ENCODE measurements around the gene QPCT. TPM values are rescaled to one million over a fixed set of nuclear protein-coding genes. Genes with fewer than 3 reads are reported as not detected.
"Not testable (repeated sequence)": the region's sequence is repeated elsewhere in the genome, so short reads cannot be mapped to it uniquely, and the experiment has no call there.

The QPCT gene
- total RNA-seq: 1 to 10 TPM; 1.7 to 7.3 (median 2.3) TPM
- 3.1 TPM for polyA plus RNA-seq
- long read RNA-seq, donor 1, partial matches to known transcripts: 0 of 3 reads
- long read RNA-seq, donor 1, other reads (novel, unspliced or antisense): 0 of 3 reads
- long read RNA-seq, donor 2, transcript QPCT-201 (7 exons, 1,739 nt): major isoform, 5 of 5 reads
- long read RNA-seq, donor 2, partial matches to known transcripts: 0 of 5 reads
- long read RNA-seq, donor 2, other reads (novel, unspliced or antisense): 0 of 5 reads
- long read RNA-seq, donor 3, transcript QPCT-201 (7 exons, 1,739 nt): major isoform, 32 of 33 reads
- long read RNA-seq, donor 3, partial matches to known transcripts: 1 of 33 reads
- long read RNA-seq, donor 3, other reads (novel, unspliced or antisense): 0 of 33 reads
- long read RNA-seq, donor 4, partial matches to known transcripts: 0 of 3 reads
- long read RNA-seq, donor 4, other reads (novel, unspliced or antisense): 0 of 3 reads

GRCh38 chr2:37344453-37345361, at the start of gene QPCT:
QPCT (plus strand) TSS chr2:37344630; CDS start chr2:37344732, 102 bp downstream.
- intact Hi-C loops (cut with DNase I): no loop called here
- DNase-seq: peak; percentile 49 to 78 (median 76)

GRCh38 chr2:37294858-37295257, 49.6 kb upstream of the QPCT start:
- ATAC-seq: not testable (repeated sequence)
- WGBS: 96% methylated on average over 2 of the region's 2 CpGs

More at GRCh38 chr2:37344453-37345361, at the start of gene QPCT:
- Histone ChIP-seq H3K4me3 (ENCODE audit: low read length) (peak within 1 kb of the TSS; percentile 50), H3K27ac (ENCODE audit: low read length) (peak within 1 kb of the TSS; percentile 12), H3K27me3 (ENCODE audit: control insufficient read depth, insufficient read depth) (no peaks in the 10 kb centered on the region), H3K4me1 (ENCODE audit: control insufficient read depth, insufficient read depth, low read length) (no peaks in the 10 kb centered on the region), H3K9me3 (ENCODE audit: control insufficient read depth, low read length) (no peaks in the 10 kb centered on the region)
- peak; percentile 82 for ATAC-seq
- WGBS: 2% methylated on average over 73 of the region's 73 CpGs

GRCh38 chr2:37295469-37296073, 48.9 kb upstream of the QPCT start:
- Histone ChIP-seq H3K27ac (ENCODE audit: low read length) (no peak overlapping the region), H3K9me3 (ENCODE audit: control insufficient read depth, low read length) (no peaks in the 10 kb centered on the region), H3K4me3 (ENCODE audit: low read length) (no peak overlapping the region)

More at GRCh38 chr2:37294858-37295257, 49.6 kb upstream of the QPCT start:
- H3K9me3 ChIP-seq (ENCODE audit: control insufficient read depth, low read length); H3K27me3 ChIP-seq (ENCODE audit: control insufficient read depth, insufficient read depth); intact Hi-C loops (cut with DNase I); H3K4me3 ChIP-seq (ENCODE audit: low read length); DNase-seq; H3K4me1 ChIP-seq (ENCODE audit: control insufficient read depth, insufficient read depth, low read length); H3K27ac ChIP-seq (ENCODE audit: low read length): not testable (repeated sequence)

GRCh38 chr2:37297632-37298031, 46.8 kb upstream of the QPCT start:
- no peak for DNase-seq
- H3K4me1 ChIP-seq (ENCODE audit: control insufficient read depth, insufficient read depth, low read length): peaks cover 1% of the 10 kb centered on the region
- ATAC-seq: no peak
- no peak overlapping the region for H3K27ac ChIP-seq (ENCODE audit: low read length)
- intact Hi-C loops (cut with DNase I): no loop called here
- no peak overlapping the region for H3K4me3 ChIP-seq (ENCODE audit: low read length)
- H3K9me3 ChIP-seq (ENCODE audit: control insufficient read depth, low read length): no peaks in the 10 kb centered on the region
- H3K27me3 ChIP-seq (ENCODE audit: control insufficient read depth, insufficient read depth): no peaks in the 10 kb centered on the region

More at GRCh38 chr2:37295469-37296073, 48.9 kb upstream of the QPCT start:
- no peak for ATAC-seq
- WGBS: 79% methylated on average over 1 of the region's 1 CpG
- intact Hi-C loops (cut with DNase I): no loop called here
- DNase-seq: no peak
- Histone ChIP-seq H3K4me1 (ENCODE audit: control insufficient read depth, insufficient read depth, low read length) (peaks cover 1% of the 10 kb centered on the region), H3K27me3 (ENCODE audit: control insufficient read depth, insufficient read depth) (no peaks in the 10 kb centered on the region)

- Histone ChIP-seq H3K27ac (ENCODE audit: low read length) (no peak overlapping the region), H3K9me3 (ENCODE audit: control insufficient read depth, low read length) (no peaks in the 10 kb centered on the region), H3K4me1 (ENCODE audit: control insufficient read depth, insufficient read depth, low read length) (no peaks in the 10 kb centered on the region), H3K27me3 (ENCODE audit: control insufficient read depth, insufficient read depth) (no peaks in the 10 kb centered on the region), H3K4me3 (ENCODE audit: low read length) (no peak overlapping the region)
- no peak for ATAC-seq
- intact Hi-C loops (cut with DNase I): no loop called here
- DNase-seq: no peak
These were observed 44.3 kb upstream of the QPCT start for GRCh38 chr2:37300146-37300545.

GRCh38 chr2:37300578-37300977, 43.9 kb upstream of the QPCT start:
- H3K9me3 ChIP-seq (ENCODE audit: control insufficient read depth, low read length): no peaks in the 10 kb centered on the region
- H3K27me3 ChIP-seq (ENCODE audit: control insufficient read depth, insufficient read depth): no peaks in the 10 kb centered on the region
- H3K27ac ChIP-seq (ENCODE audit: low read length): no peak overlapping the region
- H3K4me3 ChIP-seq (ENCODE audit: low read length): no peak overlapping the region
- intact Hi-C loops (cut with DNase I): no loop called here
- no peak for DNase-seq
- H3K4me1 ChIP-seq (ENCODE audit: control insufficient read depth, insufficient read depth, low read length): no peaks in the 10 kb centered on the region
- ATAC-seq: no peak
- WGBS: 93% methylated on average over 4 of the region's 4 CpGs

- Histone ChIP-seq H3K4me1 (ENCODE audit: control insufficient read depth, insufficient read depth, low read length) (peaks cover 2% of the 10 kb centered on the region), H3K9me3 (ENCODE audit: control insufficient read depth, low read length) (no peaks in the 10 kb centered on the region), H3K27me3 (ENCODE audit: control insufficient read depth, insufficient read depth) (no peaks in the 10 kb centered on the region), H3K27ac (ENCODE audit: low read length) (no peak overlapping the region), H3K4me3 (ENCODE audit: low read length) (no peak overlapping the region)
- 79% methylated on average over 2 of the region's 2 CpGs for WGBS
- intact Hi-C loops (cut with DNase I): no loop called here
- DNase-seq (no peak), ATAC-seq (no peak)
These were observed 43.0 kb upstream of the QPCT start for GRCh38 chr2:37301408-37301807.

- WGBS: 98% methylated on average over 9 of the region's 9 CpGs
- H3K9me3 ChIP-seq (ENCODE audit: control insufficient read depth, low read length): no peaks in the 10 kb centered on the region
- intact Hi-C loops (cut with DNase I): no loop called here
- H3K4me1 ChIP-seq (ENCODE audit: control insufficient read depth, insufficient read depth, low read length): peaks cover 2% of the 10 kb centered on the region
- H3K4me3 ChIP-seq (ENCODE audit: low read length): no peak overlapping the region
- ATAC-seq (no peak), DNase-seq (no peak)
- H3K27ac ChIP-seq (ENCODE audit: low read length): no peak overlapping the region
- H3K27me3 ChIP-seq (ENCODE audit: control insufficient read depth, insufficient read depth): no peaks in the 10 kb centered on the region
These were observed 41.7 kb upstream of the QPCT start for GRCh38 chr2:37302701-37303252.

- WGBS: 58% methylated on average over 3 of the region's 3 CpGs
- Histone ChIP-seq H3K27me3 (ENCODE audit: control insufficient read depth, insufficient read depth) (no peaks in the 10 kb centered on the region), H3K4me1 (ENCODE audit: control insufficient read depth, insufficient read depth, low read length) (peaks cover 2% of the 10 kb centered on the region), H3K27ac (ENCODE audit: low read length) (no peak overlapping the region), H3K9me3 (ENCODE audit: control insufficient read depth, low read length) (no peaks in the 10 kb centered on the region), H3K4me3 (ENCODE audit: low read length) (no peak overlapping the region)
- no peak for DNase-seq
- ATAC-seq: peak in 1 of 2 donors; percentile 36
- intact Hi-C loops (cut with DNase I): no loop called here
These were observed 38.4 kb upstream of the QPCT start for GRCh38 chr2:37306024-37306423.

- intact Hi-C loops (cut with DNase I): no loop called here
- H3K27ac ChIP-seq (ENCODE audit: low read length): no peak overlapping the region
- 68% methylated on average over 2 of the region's 2 CpGs for WGBS
- H3K27me3 ChIP-seq (ENCODE audit: control insufficient read depth, insufficient read depth): no peaks in the 10 kb centered on the region
- H3K4me1 ChIP-seq (ENCODE audit: control insufficient read depth, insufficient read depth, low read length): peaks cover 2% of the 10 kb centered on the region
- no peaks in the 10 kb centered on the region for H3K9me3 ChIP-seq (ENCODE audit: control insufficient read depth, low read length)
- ATAC-seq: peak in 1 of 2 donors; percentile 39
- no peak for DNase-seq
- no peak overlapping the region for H3K4me3 ChIP-seq (ENCODE audit: low read length)
These were observed 36.9 kb upstream of the QPCT start for GRCh38 chr2:37307500-37307899.

All from right cardiac atrium (tissue), 5 donors.